CD4-positive, alpha-beta T cell treated with Interleukin-4 for 1 hour (primary cell): ENCODE data around the gene VPS41.
"Not testable (repeated sequence)": the region's sequence is repeated elsewhere in the genome, so short reads cannot be mapped to it uniquely, and the experiment has no call there.

Source experiments
- DNase-seq, 2 donors: peaks; one replicate each; pipeline ENCODE4 v3.0.0-alpha.2; 2020 to 2022

Gene VPS41

DNA sequence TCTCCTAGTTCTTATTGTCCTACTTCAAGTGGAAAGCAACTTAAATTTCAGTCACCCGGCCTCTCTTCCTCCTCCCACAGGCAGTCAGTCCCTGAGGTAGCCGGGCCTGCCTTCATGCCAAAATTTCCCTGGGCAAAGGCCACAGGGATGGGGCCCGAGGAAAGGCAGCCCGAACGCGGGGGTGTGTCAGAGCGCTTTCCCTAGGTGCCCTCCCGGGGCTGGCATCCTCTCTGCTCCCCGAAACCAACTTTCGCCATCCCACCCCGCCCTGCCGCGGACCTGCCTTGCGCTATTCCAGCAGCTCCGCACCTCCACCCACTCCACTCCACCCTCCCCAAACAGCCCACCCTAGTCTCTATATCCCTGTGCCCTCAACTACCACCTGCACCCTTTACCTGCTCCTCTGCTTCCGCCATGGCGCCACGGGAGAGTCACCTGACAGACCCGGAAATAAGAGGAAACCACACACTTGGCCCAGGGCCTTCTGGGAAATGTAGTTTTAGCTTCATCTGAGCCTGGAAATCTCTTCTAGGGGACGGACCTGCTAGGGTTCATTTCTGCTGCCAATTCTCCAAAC, at the start of gene VPS41:
Gene VPS41 (minus strand): TSS at position 433 of the 577 bp plus-strand sequence. CDS start 17 bp downstream, at position 416.
- peak; percentile 85 to 88 for DNase-seq

DNA sequence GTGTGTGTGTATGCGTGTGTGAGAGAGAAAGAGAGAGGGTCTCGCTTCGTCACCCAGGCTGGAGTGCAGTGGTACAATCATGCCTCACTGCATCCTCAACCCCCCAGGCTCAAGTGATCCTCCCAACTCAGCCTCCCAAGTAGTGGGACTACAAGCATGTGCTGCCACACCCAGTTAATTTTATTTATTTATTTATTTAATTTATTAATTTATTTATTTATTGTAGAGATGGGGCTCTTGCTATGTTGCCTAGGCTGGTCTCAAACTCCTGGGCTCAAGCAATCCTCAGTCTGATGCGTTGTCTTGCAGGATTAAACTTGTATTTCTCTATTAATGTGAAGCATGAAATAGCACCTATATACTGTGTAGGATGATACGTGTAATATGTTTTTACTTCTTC, 46.9 kb upstream of the VPS41 start:
- DNase-seq: no peak

DNA sequence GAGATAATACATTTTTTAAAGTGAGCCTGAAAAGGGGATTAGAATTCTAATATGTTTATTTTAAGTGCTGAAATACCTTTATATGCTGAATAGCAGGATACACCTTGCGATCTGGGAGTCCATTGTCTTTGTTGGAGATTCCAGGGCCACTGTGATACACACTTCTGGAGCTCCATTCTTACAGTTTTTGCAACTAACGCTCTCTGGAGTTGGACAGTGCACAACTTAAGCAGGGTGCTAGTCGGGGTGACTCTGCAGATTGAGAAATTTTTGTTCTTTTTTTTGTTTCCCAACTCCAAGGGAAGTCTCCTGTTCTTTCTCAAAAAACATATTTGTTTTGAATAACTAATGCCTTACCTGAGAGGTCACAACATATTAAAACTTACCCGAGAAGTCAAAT, 45.0 kb upstream of the VPS41 start:
- DNase-seq: no peak

DNA sequence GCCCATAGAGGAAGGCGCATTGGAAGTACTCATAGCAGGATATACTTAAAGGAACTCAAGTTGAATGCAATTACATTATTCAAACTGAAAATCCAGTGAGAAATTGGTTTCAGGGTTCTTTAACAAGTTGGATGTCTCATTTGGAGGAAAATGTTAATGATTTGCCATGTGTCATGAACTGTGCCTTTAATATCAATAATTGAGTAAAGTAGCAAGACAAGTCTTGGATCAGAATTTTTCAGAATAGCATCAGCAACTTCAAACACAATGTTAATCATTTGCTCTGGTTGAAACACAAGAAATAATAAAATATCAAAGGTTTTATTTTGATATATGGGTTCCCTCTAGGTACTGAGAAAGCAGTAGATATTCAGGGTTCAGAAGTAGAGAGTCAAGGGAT, 44.2 kb upstream of the VPS41 start:
- DNase-seq: no peak

DNA sequence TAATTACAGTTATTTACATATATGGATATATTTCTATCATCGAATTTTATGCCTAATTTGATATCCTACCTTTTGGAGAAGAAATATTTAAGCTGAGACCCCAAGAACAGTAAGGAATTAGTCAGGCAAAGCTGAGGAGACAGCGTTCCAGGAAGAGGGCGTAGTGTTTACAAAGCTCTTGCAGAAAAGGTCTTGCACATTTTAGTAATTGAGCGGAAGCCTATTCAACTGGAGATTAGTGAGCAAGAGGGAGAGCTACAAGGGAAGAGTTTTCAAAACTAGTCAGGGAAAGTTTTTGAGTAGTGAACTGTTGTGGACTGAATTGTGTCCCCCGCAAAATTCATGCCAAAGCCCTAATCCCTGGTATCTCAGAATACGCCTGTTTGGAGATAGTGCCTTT, 42.2 kb upstream of the VPS41 start:
- no peak for DNase-seq

DNA sequence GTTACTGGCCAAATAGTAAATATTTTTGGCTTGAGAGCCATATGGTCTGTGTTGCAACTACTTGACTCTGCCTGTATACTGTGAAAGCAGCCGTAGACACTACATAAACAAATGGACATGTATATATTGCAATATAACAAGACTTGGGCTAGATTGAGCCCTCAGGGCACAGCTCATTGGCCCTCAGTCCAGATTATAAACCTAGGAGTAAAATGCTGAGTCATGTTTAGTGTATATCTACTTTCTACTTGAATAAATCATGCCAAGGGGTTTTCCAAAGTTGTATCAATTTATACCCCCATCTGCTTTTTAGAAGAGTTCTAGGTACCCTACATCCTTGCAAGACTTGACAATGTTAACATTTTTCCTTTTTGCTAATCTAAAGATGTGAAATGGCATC, 41.3 kb upstream of the VPS41 start:
- DNase-seq: no peak

DNA sequence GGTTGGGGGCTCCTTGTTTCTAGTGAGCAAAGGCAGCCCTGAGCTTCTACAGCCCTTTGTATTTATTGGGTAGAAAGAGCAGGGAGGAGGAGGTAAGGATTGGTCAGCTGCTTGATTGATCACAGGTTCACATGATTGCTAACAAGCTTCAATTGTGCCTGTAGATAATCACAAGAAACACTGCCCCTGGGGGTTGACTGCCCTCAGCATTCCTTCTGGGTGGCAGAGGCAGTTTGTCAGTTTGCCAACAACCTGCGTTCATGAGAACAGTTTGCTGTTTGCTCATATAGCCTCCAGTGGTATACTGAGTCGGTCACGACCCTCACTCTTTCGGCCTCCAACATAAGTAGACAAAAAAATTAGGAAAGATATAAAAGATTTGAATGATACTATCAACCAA, 38.5 kb upstream of the VPS41 start:
- DNase-seq: not testable (repeated sequence)

DNA sequence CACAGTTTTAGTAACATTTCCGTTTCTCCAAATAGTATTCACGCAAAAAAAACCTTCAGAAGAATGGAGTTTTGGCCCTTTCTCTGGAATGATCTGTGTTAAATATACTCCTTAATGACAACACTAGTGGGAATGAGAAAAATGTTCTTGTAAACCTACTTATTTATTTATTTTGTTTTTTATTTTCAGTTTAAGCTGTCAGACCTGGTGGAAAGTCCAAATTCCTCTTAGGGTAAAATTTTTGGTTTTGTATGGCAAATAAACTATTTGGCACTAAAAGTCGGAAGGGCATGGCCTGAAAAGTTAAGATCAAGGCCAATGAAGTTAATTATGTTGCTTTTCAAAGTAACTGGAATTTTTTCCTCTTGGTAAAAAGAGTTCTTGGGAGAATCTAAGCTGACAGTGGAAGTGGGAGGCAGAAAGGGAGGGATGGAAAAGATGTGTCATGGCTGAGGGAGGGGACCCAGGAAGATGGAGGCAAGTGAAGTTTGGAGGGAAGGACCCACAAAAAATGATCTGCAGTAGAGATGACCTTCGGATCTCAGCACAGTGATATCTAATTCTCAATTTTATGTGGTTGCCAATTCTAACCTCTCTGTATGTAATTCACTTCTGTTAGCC, 33.5 kb upstream of the VPS41 start:
- no peak for DNase-seq

DNA sequence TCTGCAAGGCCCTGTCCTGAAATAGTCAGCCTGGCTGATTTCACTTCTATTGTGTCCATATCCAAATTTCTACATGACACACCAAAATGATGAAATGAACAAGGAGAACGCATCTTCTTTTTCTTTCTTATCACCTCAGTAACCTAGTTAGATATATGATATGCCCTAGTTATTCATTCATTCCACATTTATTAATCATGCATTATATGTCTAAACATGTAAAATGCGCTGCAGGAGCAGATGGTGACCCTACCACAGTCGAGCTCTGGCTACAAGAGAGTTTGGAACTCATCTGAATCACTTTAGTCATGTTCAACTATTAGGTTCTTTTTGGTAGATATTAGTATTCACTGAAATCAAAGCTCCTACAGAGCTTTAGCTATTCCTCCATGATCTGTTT, 31.8 kb upstream of the VPS41 start:
- no peak for DNase-seq

DNA sequence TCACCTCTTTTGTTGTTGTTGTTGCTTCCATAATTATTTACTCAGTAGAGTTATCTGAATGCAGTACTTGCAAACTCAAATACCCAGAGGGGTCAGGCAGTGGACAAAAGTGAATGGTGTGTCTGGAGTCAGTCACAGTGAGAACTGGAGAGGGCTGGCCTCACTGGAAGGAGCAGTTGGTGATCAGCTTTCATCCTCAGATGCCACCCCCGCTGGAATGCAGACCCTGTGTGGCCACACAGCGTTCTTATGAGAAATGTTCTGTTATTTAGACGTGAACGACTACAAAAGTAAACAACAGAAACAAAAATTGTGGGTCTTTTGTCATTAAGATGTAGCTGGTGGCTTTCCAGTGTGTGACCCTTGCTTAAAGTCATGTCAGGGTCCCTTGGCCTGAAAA, 29.6 kb upstream of the VPS41 start:
- DNase-seq: no peak

DNA sequence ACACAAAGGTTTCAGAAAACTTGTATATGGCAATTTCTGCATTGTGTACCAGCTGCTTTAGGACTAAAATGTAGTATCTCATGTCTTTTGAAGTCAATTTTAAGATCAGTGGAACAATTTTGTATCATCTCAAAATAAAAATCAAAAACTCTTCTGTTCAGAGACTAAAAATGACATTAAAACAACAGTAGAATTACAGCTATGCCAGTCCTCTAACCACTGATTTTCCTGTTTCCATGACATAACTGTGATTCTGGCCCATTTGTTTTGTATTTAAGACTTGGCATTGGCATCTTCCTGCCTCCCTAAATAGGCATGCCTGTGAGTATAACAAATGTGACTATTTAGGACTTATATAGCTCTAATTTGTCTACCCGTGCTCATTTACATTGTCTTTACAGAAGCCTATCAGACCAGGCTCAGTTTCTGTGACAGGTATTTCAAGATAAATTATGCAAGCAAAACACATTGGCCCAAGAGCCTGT, 29.1 kb upstream of the VPS41 start:
- no peak for DNase-seq

DNA sequence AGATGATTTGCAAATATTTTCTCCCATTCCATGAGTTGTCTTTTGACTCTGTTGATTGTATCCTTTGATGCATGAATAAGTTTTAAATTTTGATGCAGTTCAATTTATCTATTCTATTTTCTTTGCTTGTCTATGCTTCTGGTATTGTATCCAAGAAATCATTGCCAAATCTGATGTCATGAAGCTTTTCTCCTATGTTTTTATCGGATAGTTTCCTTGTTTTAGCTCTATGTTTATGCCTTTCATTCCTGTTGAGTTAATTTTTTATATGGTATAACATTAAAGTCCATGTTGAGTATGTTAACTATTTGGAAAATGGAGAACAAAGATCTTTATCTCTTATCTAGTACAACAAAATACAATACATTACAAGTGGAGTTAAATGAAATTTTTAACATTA, 27.6 kb upstream of the VPS41 start:
- no peak for DNase-seq

DNA sequence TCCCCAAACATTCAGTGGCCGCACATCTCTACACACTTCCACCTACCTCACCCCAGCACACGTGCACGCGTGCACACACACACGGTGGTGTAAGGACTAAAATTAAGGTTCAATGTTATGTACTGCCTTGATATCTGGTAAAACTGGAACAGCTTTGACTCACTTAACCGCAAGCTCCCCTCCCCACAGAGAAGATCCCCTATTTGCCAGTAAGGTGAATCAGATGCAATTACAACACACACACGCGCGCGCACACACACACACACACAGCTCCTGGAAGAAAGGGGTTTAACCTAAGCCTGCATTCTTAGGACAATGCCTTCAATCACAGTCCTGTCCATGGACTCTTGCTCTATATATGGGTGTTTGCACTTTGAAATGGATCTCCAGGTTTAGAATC, 25.5 kb upstream of the VPS41 start:
- DNase-seq: no peak

DNA sequence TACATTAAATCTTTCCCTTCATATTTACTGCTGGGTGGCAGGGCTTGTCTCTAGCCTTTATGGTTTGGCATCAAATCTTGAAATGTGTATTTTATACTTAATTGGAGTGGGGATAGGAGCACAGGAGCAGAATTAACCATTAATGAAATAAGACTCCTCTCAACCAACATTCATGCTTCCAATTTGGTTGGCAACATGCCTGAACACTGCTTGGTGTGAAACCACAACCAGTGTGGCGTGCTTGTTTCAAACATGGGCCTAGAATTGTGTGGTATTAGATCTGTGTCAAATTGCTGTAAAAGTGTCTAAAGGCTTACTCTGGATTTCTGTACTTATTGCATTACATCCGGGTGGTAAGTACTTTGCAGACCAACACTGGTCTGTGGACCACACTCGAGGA, 25.1 kb upstream of the VPS41 start:
- no peak for DNase-seq

DNA sequence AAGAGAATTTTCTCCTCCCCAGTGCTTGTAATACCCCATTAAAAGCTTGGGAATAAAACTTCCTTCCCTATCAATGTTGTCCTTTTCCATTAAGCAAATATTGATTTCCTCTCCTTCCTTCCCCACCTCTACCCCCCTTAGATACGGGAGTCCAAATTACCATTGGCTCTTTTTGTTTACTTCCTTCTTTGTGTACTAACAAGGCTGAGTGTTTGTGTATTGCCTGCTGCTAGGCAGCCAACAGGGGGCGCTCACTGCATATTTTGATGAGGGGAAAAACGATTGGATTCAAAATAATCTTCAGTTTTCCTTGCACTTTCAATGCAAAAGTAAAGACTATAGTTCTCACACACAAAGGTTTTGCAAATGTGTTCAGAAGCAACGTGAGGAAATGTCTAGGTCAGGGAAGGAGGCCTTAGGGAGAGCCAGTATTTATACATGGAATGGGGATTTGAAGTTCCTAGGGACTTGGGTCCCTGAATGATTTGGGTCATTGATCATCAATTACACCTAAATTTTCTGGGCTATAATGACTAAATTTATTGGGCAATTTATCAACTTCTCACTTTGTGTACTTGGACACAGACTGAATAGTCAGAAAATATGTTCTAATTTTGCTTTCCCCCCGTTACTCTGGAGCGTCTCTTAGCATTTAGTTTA, 23.6 kb upstream of the VPS41 start:
- DNase-seq: peak; percentile 19 to 29

DNA sequence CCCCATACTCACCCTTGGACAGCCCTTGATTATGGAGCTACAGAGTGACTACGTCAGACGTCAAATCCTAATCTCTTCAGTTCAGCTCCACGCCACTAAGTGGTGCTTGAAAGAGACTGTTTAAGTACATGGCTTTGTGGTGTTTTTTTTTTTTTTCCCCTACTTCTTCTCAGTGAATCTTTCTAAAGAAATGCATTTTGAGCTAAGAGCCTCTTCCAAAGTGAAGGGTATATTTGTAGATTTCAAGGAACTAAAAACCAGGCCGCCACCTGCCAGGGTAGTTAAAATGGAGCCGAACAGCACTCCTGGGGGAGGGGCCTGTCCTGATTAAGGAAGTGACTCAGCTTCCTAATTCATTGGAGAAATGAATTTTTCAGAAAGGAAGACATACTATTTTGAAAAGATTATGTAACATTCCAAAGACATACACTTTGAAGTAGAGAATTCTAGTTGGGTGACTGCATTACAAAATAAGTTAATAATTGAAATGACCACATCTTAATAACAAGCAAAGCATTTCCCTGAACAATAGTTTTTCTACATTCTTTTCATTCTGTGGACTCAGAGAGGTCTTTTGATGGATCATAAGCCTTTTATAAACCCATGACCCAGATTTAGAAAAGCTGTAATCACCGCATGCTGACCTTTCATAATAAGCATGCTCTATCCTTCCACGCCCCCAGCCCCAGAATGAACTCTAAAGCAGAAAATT, 20.6 kb upstream of the VPS41 start:
- no peak for DNase-seq

DNA sequence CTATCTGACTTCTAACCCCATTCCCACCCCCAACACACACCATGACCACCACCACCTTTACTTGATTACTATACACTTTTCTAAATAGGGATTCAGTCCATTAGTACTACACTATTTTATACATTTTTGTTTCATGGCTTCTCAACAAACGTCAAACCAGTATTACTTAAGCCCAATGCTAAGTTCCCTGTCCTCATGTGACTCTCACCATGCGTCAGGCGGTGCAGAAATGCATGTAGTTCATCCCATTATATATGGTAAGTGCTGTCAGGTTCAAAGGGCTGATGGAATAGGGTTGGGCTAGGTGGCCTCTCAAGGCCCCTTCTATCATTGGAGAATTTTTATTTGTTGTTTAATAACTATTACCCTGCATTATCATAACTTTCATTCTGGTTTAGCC, 19.5 kb upstream of the VPS41 start:
- DNase-seq: no peak

DNA sequence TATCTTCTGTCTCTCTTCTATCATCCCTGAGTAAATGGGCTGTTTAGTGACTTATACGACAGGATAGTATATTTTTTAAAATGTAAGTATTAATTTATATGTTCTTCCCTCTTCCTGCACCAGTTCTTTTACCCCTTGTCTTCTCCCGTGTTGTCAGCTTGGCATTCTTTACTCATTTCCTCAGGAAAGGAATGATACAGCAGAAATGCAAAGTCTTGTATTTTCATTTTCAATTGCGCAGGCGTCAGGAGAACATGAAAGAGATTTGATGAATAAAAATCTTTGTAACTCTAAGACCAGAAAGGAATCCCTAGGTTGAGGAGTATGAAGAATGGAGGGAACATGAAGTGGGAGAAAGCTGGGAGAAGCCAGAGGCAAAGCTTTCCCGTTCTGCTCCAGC, 18.8 kb upstream of the VPS41 start:
- no peak for DNase-seq

DNA sequence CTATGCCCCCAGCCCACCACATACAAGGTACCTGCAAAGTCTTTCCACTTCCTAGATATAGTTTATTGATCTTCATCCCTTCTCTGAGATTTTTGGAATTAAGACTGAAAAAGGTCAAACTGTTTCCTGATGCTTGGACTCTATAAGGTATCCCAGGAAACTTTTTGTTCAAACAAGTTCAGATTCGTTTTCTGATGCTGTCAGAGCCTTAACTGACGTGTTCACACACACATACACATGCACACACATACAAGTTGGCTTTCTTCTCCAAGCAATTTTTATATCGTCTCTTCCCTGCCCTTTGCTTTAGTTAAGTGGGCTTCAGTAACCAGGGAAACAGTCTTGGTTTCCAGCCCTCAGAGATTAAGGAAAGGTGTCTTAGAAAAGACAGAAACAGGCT, 11.7 kb upstream of the VPS41 start:
- DNase-seq: no peak

DNA sequence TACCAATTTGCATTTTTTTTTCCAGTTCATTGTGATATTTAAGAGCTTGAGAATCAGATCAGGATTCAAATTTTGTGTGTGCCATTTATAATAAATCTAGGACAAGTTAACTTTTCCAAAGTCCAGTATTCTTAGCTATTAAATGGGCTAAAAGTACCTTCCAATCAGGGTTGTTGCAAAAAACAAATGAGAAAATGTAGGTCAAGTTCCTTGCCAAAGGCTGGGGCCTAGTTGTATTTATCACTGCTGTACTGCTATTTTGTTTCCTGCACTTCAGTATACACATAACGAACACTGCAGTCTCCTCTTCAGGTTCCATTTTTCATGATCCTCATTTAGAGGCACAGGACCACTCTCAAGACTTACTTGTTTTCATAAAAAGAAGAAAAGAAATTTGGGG, 7.4 kb upstream of the VPS41 start:
- DNase-seq: no peak

DNA sequence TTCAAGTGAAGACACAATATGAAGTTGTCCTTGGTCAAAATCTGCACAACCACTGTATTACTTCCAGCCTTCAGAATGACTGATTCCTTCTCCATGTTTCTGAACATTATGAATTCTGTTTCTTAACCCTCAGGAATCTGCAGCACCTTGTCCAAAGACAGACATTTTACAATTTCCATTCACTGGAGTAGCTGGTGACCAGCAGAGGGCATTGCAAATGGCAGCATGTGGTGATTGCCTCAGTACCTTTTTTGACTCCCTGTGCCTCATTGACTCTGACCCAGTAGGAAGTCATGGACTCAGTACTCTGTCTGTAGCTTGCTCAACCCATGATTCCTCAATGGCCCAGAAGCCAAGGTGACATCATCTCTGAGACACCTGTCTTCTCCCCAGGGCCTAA, 879 bp upstream of the VPS41 start:
- DNase-seq: no peak

DNA sequence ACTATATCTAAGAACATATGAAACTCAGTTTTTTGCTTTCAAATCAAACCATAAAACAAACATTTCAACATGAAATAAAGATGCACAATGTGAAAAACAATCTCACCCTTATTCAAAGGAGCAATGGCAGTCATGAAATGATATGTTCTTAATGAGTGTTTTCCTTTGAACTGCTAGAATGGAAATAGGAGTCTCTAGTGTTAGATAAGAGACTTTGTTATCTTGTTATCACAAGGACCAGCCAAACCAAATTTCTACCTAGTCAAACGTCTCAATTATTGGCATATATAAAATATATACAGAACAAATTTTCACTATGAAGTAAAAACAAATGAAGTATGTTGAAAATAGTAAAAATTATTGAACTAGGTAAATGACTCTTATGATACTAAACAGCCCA, 1.2 kb downstream of the VPS41 start:
- no peak for DNase-seq

DNA sequence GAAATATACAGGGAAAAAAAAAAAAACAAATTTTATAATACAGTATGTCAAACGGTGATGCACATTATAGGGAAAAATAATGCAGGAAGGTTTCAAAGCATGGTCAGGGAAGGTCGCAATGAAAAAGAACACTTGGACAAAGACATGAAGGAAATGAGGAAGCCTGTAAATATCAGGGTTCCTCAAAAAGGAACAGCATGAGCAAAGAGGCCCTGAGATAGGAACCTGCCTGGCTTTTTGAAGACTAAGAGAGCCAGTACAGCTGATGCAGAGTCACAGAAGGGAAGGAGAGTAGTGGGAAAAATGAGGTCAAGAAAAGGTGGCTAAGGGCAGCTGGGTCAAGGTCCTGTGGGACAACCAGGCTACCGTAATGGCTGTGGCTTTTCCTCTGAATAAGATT, 1.9 kb downstream of the VPS41 start:
- no peak for DNase-seq
